ENCODE measurements around the gene PLXNA4. TPM values are rescaled to one million over a fixed set of nuclear protein-coding genes. Genes with fewer than 3 reads are reported as not detected.

PLXNA4 gene
- total and polyA plus RNA-seq, 9 of the 15 experiments (the other 6 are each of a cell fraction or from before 2014, with no cell fraction given): under 0.01 to 0.09 TPM; not detected in 7

- no TSS peak for BruUV-seq (replicated peaks)
- no peak for DNase-seq (ENCODE audit: extremely low read depth in 1 of 4, low spot score in 3 of 4)
- no peak for ATAC-seq
- no peak overlapping the region for H3K27ac ChIP-seq (ENCODE audit: extremely low read depth, low read depth, low read length)
- no peaks in the 10 kb centered on the region for H3K36me3 ChIP-seq (ENCODE audit: control insufficient read depth, insufficient read depth, low read length)
- no peaks in the 10 kb centered on the region for H3K79me2 ChIP-seq (ENCODE audit: control insufficient read depth, insufficient read depth, low read length)
- ChIA-PET POLR2A (interaction anchor here (1.0 kb wide), 1 partner anchor 12 kb away, joined by 3 read pairs; no protein-coding TSS in a partner anchor), CTCF (ENCODE audit: low intra/inter-chr PET ratio) (no interaction called here)
- H3K4me3 ChIP-seq: no peak overlapping the region
- H2AFZ ChIP-seq (ENCODE audit: low read depth, low read length): no peak overlapping the region
- intact Hi-C loops (cut with micrococcal nuclease): no loop called here
- no peaks in the 10 kb centered on the region for H3K9me3 ChIP-seq (replicated peaks; ENCODE audit: control insufficient read depth, insufficient read depth, low read depth, low read length)
- no peaks in the 10 kb centered on the region for H4K20me1 ChIP-seq (replicated peaks; ENCODE audit: control insufficient read depth, insufficient read depth, low read length)
- H3K9ac ChIP-seq (ENCODE audit: insufficient read depth in 1 of 2, low read depth in 2 of 2, low read length in 2 of 2): no peak overlapping the region
- WGBS (ENCODE audit: insufficient coverage, low coverage, missing lambda C conversion rate): 2% methylated on average over 11 of the region's 11 CpGs
- H3K4me1 ChIP-seq (replicated peaks in 1 of 2; ENCODE audit: control insufficient read depth in 2 of 2, insufficient read depth in 2 of 2, low read length in 2 of 2): no peaks in the 10 kb centered on the region; a peak in 1 of 5 replicates
- in situ Hi-C loops (cut with MboI): no loop called here
- FAIRE-seq: no peak
- no peak overlapping the region for H3K4me2 ChIP-seq (ENCODE audit: insufficient read depth, low read length)
- H3K27me3 ChIP-seq (ENCODE audit: control insufficient read depth in 2 of 2, insufficient read depth in 2 of 2, low read length in 2 of 2): peaks cover 0 to 22% of the 10 kb centered on the region in 2 experiments; a peak in 3 of 5 replicates
- TF ChIP-seq ASH1L (IDR thresholded peaks at IDR 0.05; ENCODE audit: borderline replicate concordance, low read depth, partially characterized antibody) (no peak), ZNF41 (CRISPR knock-in tag; conservative IDR thresholded peaks at IDR 0.05) (no peak), JUN (IDR thresholded peaks at IDR 0.05; ENCODE audit: borderline replicate concordance, low read depth, low read length) (no peak), JUN (CRISPR knock-in tag; IDR thresholded peaks at IDR 0.05; ENCODE audit: borderline replicate concordance) (no peak), ZNF699 (CRISPR knock-in tag; IDR thresholded peaks at IDR 0.05; ENCODE audit: insufficient replicate concordance) (no peak), FOXK1 (CRISPR knock-in tag; IDR thresholded peaks at IDR 0.05; ENCODE audit: borderline replicate concordance) (no peak)
- no peaks in the 10 kb centered on the region for H3K9me1 ChIP-seq (ENCODE audit: control insufficient read depth, insufficient read depth, low read length)
These were observed 165.3 kb downstream of the PLXNA4 start for GRCh38 chr7:132410861-132411541.
